ENCODE results near the gene PATE3. TPM values are rescaled to one million over a fixed set of nuclear protein-coding genes. Genes with fewer than 3 reads are reported as not detected.

PATE3 gene
- total and polyA plus RNA-seq, 2 donors (not counting 1 experiment from before 2014, with no cell fraction given), result not detected

DNA sequence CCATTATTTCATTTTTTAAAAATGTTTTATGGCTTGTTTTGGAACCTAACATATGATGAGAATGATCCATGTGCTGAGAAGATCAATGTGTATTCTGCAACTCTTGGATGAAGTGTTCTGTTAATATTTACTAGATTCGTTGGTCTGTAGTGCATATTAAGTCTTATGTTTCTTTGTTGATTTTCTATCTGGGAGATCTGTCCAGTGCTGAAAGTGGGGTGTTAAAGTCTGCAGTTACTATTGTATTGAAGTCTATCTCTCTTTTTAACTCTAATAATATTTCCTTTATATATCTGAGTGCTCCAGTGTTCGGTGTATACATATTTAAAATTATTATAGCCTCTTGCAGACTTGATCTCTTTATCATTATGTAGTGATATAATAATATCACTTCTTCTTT lies 11.9 kb downstream of the PATE3 start:
- Histone ChIP-seq H3K4me3 (ENCODE audit: control extremely low read depth in 1 of 5, extremely low read depth in 1 of 5, insufficient read depth in 1 of 5, low read depth in 2 of 5, low read length in 4 of 5) (no peak overlapping the region), H3K9me3 (ENCODE audit: control extremely low read depth in 1 of 3, control insufficient read depth in 2 of 3, insufficient read depth in 1 of 3, low read length in 2 of 3) (peaks cover 0 to 19% (median 18%) of the 10 kb centered on the region in 3 donors), H3K4me1 (ENCODE audit: control insufficient read depth in 2 of 2, insufficient read depth in 2 of 2, low read length in 2 of 2) (no peaks in the 10 kb centered on the region), H3K27ac (ENCODE audit: low read length in 2 of 2) (no peak overlapping the region), H3K27me3 (replicated peaks in 1 of 4; ENCODE audit: control extremely low read depth in 1 of 4, control insufficient read depth in 3 of 4, insufficient read depth in 4 of 4, low read length in 3 of 4) (no peaks in the 10 kb centered on the region), H4K20me1 (ENCODE audit: control insufficient read depth, insufficient read depth, low read length, poor library complexity, severe bottlenecking) (no peaks in the 10 kb centered on the region), H3K9ac (ENCODE audit: low read length) (no peak overlapping the region), H2AFZ (ENCODE audit: insufficient read depth, low read depth, low read length, poor library complexity, severe bottlenecking) (no peak overlapping the region), H3K79me2 (ENCODE audit: control insufficient read depth, insufficient read depth, low read length) (no peaks in the 10 kb centered on the region), H3K4me2 (replicated peaks; ENCODE audit: low read depth, low read length, poor library complexity, severe bottlenecking) (no peak overlapping the region), H3K36me3 (replicated peaks in 1 of 2; ENCODE audit: control extremely low read depth in 1 of 2, control insufficient read depth in 1 of 2, extremely low read depth in 1 of 2, insufficient read depth in 2 of 2, low read length in 1 of 2) (no peaks in the 10 kb centered on the region)
- TF ChIP-seq EZH2 (IDR thresholded peaks at IDR 0.05; ENCODE audit: borderline replicate concordance, insufficient read depth, low read depth, low read length, poor library complexity, severe bottlenecking) (no peak), CTCF (IDR thresholded peaks at IDR 0.05) (no peak)
- Mint-ChIP-seq H3K4me1 (no peaks in the 10 kb centered on the region), H3K9me3 (ENCODE audit: insufficient read depth) (peaks cover 23% of the 10 kb centered on the region), H3K27me3 (peaks cover 8% of the 10 kb centered on the region), H3K27ac (no peak overlapping the region), H3K4me3 (no peak overlapping the region)
- intact Hi-C loops (cut with micrococcal nuclease), result no loop called here
- no peak for ATAC-seq (ENCODE audit: low read depth)
- POLR2A ChIA-PET, result no interaction called here
- CTCF ChIA-PET, result no interaction called here
- WGBS (ENCODE audit: insufficient coverage), result no CpG with 5 or more reads among the region's 2 CpGs
- no peak for DNase-seq

DNA sequence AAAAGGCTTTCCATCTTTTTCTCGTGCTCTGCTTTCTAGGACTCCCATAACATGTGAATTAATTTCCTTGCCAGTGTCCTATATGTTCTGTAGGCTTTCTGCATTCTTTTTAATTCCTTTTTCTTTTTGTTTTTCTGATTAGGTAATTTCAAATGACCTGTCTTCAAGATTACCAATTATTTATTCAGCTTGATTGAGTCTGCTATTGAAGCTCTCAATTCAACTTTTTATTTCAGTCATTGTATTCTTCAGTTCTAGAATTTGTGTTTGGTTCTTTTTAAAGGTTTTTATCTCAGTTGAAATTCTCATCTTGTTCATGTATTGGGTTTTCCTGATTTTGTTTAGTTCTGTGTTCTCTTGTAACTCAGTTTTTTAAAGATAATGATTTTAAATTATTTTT lies 14.5 kb downstream of the PATE3 start:
- Histone ChIP-seq H2AFZ (ENCODE audit: insufficient read depth, low read depth, low read length, poor library complexity, severe bottlenecking) (no peak overlapping the region), H3K4me3 (ENCODE audit: control extremely low read depth in 1 of 5, extremely low read depth in 1 of 5, insufficient read depth in 1 of 5, low read depth in 2 of 5, low read length in 4 of 5) (no peak overlapping the region), H3K27me3 (replicated peaks in 1 of 4; ENCODE audit: control extremely low read depth in 1 of 4, control insufficient read depth in 3 of 4, insufficient read depth in 4 of 4, low read length in 3 of 4) (no peaks in the 10 kb centered on the region), H4K20me1 (ENCODE audit: control insufficient read depth, insufficient read depth, low read length, poor library complexity, severe bottlenecking) (no peaks in the 10 kb centered on the region), H3K9me3 (ENCODE audit: control extremely low read depth in 1 of 3, control insufficient read depth in 2 of 3, insufficient read depth in 1 of 3, low read length in 2 of 3) (peaks cover 0 to 18% (median 14%) of the 10 kb centered on the region in 3 donors), H3K36me3 (replicated peaks in 1 of 2; ENCODE audit: control extremely low read depth in 1 of 2, control insufficient read depth in 1 of 2, extremely low read depth in 1 of 2, insufficient read depth in 2 of 2, low read length in 1 of 2) (no peaks in the 10 kb centered on the region), H3K9ac (ENCODE audit: low read length) (no peak overlapping the region), H3K4me2 (replicated peaks; ENCODE audit: low read depth, low read length, poor library complexity, severe bottlenecking) (no peak overlapping the region), H3K79me2 (ENCODE audit: control insufficient read depth, insufficient read depth, low read length) (no peaks in the 10 kb centered on the region), H3K27ac (ENCODE audit: low read length in 2 of 2) (no peak overlapping the region), H3K4me1 (ENCODE audit: control insufficient read depth in 2 of 2, insufficient read depth in 2 of 2, low read length in 2 of 2) (no peaks in the 10 kb centered on the region)
- WGBS (ENCODE audit: insufficient coverage), result no CpG with 5 or more reads among the region's 1 CpG
- Mint-ChIP-seq H3K9me3 (ENCODE audit: insufficient read depth) (peaks cover 18% of the 10 kb centered on the region), H3K27ac (no peak overlapping the region), H3K4me1 (no peaks in the 10 kb centered on the region), H3K27me3 (peaks cover 8% of the 10 kb centered on the region), H3K4me3 (no peak overlapping the region)
- TF ChIP-seq CTCF (IDR thresholded peaks at IDR 0.05) (no peak), EZH2 (IDR thresholded peaks at IDR 0.05; ENCODE audit: borderline replicate concordance, insufficient read depth, low read depth, low read length, poor library complexity, severe bottlenecking) (no peak)
- ChIA-PET POLR2A (no interaction called here), CTCF (no interaction called here)
- ATAC-seq (ENCODE audit: low read depth), result no peak
- intact Hi-C loops (cut with micrococcal nuclease), result no loop called here
- no peak for DNase-seq

Data from B cell (primary cell).